SK-N-SH treated with all-trans-retinoic acid at 6 μM for 48 hours (cell line): ENCODE results near the gene AK1.

Source experiments
- ARNTL ChIP-seq: fragments of 450-650 bp; formaldehyde crosslinking; IDR thresholded peaks from 2 replicates; pipeline ENCODE4 v1.5.0; 2020; ENCODE audit warnings: low read depth, mild to moderate bottlenecking, moderate library complexity, borderline replicate concordance
- BACH2 ChIP-seq: fragments of 250-450 bp; sonication (Bioruptor Pico); IDR thresholded peaks from 2 replicates; pipeline ENCODE4 v1.9.0; 2021; ENCODE audit warnings: mild to moderate bottlenecking, borderline replicate concordance
- CSDC2 ChIP-seq: fragments of 250-450 bp; sonication (Bioruptor Pico); IDR thresholded peaks from 2 replicates; pipeline ENCODE4 v1.5.0; 2020; ENCODE audit warnings: mild to moderate bottlenecking, moderate library complexity
- ISL1 ChIP-seq: fragments of 250-450 bp; sonication (Bioruptor Pico); IDR thresholded peaks from 2 replicates; pipeline ENCODE4 v2.1.2; 2022; ENCODE audit warnings: mild to moderate bottlenecking, moderate library complexity
- RARB ChIP-seq: fragments of 250-450 bp; sonication (Bioruptor Pico); IDR thresholded peaks from 2 replicates; pipeline ENCODE4 v1.8.0; 2021; ENCODE audit warnings: mild to moderate bottlenecking, moderate library complexity
- SNAI2 ChIP-seq: fragments of 250-450 bp; sonication (Bioruptor Pico); IDR thresholded peaks from 2 replicates; pipeline ENCODE4 v1.5.0; 2020; ENCODE audit warnings: mild to moderate bottlenecking, moderate library complexity
- TCF4 ChIP-seq: fragments of 250-450 bp; sonication (Bioruptor Pico); IDR thresholded peaks from 2 replicates; pipeline ENCODE4 v1.8.0; 2021; ENCODE audit warnings: mild to moderate bottlenecking, moderate library complexity, borderline replicate concordance
- TOX ChIP-seq: fragments of 250-450 bp; sonication (Bioruptor Pico); IDR thresholded peaks from 2 replicates; pipeline ENCODE4 v1.8.0; 2021; ENCODE audit warnings: mild to moderate bottlenecking, moderate library complexity, borderline replicate concordance
- TF ChIP-seq, protein P1 (sequence below): fragments of 250-450 bp; sonication (Bioruptor Pico); IDR thresholded peaks from 2 replicates; pipeline ENCODE4 v1.8.0; 2020; ENCODE audit warnings: mild to moderate bottlenecking, moderate library complexity, borderline replicate concordance
- TF ChIP-seq, protein P2 (sequence below): fragments of 250-450 bp; sonication (Bioruptor Pico); IDR thresholded peaks from 2 replicates; pipeline ENCODE4 v1.5.1; 2020; ENCODE audit warnings: low read depth, mild to moderate bottlenecking, moderate library complexity
- TF ChIP-seq, protein P3 (sequence below): fragments of 250-450 bp; sonication (Bioruptor Pico); IDR thresholded peaks from 2 replicates; pipeline ENCODE4 v1.5.0; 2020; ENCODE audit warnings: mild to moderate bottlenecking, moderate library complexity

DNA sequence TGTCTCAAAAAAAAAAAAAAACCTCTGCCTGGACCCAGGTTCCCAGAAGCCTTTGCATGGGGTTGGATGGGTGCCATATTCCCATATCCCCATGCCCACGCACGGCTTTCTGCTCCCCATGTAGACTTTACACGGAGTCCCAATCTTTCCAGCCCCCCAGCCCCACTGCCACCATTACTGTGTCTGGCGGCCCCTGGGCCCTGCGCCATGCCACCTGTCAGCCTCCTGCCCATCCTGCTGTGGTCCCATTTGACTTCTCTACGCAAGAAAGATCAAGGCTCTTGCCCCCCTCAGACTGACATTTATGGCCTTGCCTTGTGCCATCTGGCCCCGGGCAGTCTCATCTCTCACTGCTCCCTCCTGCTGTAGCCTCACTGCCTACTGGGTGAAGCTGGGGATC, 6.5 kb upstream of the AK1 start:
- TF ChIP-seq TOX (no peak), ISL1 (no peak), RARB (CRISPR knock-in tag) (no peak), SNAI2 (no peak), CSDC2 (CRISPR knock-in tag) (no peak), ARNTL (CRISPR knock-in tag) (no peak), BACH2 (CRISPR knock-in tag) (no peak), TCF4 (no peak)
- TF ChIP-seq, protein P1, sequence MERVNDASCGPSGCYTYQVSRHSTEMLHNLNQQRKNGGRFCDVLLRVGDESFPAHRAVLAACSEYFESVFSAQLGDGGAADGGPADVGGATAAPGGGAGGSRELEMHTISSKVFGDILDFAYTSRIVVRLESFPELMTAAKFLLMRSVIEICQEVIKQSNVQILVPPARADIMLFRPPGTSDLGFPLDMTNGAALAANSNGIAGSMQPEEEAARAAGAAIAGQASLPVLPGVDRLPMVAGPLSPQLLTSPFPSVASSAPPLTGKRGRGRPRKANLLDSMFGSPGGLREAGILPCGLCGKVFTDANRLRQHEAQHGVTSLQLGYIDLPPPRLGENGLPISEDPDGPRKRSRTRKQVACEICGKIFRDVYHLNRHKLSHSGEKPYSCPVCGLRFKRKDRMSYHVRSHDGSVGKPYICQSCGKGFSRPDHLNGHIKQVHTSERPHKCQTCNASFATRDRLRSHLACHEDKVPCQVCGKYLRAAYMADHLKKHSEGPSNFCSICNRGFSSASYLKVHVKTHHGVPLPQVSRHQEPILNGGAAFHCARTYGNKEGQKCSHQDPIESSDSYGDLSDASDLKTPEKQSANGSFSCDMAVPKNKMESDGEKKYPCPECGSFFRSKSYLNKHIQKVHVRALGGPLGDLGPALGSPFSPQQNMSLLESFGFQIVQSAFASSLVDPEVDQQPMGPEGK (CRISPR knock-in tag) = no peak
- TF ChIP-seq, protein P2, sequence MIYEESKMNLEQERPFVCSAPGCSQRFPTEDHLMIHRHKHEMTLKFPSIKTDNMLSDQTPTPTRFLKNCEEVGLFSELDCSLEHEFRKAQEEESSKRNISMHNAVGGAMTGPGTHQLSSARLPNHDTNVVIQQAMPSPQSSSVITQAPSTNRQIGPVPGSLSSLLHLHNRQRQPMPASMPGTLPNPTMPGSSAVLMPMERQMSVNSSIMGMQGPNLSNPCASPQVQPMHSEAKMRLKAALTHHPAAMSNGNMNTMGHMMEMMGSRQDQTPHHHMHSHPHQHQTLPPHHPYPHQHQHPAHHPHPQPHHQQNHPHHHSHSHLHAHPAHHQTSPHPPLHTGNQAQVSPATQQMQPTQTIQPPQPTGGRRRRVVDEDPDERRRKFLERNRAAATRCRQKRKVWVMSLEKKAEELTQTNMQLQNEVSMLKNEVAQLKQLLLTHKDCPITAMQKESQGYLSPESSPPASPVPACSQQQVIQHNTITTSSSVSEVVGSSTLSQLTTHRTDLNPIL (CRISPR knock-in tag) = no peak
- TF ChIP-seq, protein P3, sequence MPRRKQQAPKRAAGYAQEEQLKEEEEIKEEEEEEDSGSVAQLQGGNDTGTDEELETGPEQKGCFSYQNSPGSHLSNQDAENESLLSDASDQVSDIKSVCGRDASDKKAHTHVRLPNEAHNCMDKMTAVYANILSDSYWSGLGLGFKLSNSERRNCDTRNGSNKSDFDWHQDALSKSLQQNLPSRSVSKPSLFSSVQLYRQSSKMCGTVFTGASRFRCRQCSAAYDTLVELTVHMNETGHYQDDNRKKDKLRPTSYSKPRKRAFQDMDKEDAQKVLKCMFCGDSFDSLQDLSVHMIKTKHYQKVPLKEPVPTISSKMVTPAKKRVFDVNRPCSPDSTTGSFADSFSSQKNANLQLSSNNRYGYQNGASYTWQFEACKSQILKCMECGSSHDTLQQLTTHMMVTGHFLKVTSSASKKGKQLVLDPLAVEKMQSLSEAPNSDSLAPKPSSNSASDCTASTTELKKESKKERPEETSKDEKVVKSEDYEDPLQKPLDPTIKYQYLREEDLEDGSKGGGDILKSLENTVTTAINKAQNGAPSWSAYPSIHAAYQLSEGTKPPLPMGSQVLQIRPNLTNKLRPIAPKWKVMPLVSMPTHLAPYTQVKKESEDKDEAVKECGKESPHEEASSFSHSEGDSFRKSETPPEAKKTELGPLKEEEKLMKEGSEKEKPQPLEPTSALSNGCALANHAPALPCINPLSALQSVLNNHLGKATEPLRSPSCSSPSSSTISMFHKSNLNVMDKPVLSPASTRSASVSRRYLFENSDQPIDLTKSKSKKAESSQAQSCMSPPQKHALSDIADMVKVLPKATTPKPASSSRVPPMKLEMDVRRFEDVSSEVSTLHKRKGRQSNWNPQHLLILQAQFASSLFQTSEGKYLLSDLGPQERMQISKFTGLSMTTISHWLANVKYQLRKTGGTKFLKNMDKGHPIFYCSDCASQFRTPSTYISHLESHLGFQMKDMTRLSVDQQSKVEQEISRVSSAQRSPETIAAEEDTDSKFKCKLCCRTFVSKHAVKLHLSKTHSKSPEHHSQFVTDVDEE = no peak
